C4-2B (cell line): ENCODE data around the gene CD86.

ENCODE experiments used
- ZFX ChIP-seq: fragments of 450-650 bp; IDR thresholded peaks from 2 replicates; pipeline ENCODE4 v1.6.1; 2017
- TF ChIP-seq, protein P1 (sequence below): fragments of 450-650 bp; conservative IDR thresholded peaks from 2 replicates; pipeline ENCODE4 v1.5.1; 2017; ENCODE audit warnings: mild to moderate bottlenecking

DNA sequence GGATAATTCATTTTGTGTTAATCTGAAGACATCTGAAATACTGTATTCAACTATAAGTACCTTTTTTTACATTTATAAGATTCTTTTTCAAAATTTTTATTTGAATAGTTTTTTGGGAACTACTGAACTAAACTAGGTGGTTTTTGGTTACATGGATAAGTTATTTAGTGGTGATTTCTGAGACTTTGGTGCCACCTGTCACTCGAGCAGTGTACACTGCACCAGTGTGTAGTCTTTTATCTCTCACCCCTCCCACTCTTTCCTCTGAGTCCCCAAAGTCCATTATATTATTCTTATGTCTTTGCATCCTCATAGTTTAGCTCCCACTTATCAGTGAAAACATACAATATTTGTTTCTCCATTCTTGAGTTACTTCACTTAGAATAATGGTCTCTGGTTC, 57.6 kb downstream of the CD86 start:
- TF ChIP-seq, protein P1, sequence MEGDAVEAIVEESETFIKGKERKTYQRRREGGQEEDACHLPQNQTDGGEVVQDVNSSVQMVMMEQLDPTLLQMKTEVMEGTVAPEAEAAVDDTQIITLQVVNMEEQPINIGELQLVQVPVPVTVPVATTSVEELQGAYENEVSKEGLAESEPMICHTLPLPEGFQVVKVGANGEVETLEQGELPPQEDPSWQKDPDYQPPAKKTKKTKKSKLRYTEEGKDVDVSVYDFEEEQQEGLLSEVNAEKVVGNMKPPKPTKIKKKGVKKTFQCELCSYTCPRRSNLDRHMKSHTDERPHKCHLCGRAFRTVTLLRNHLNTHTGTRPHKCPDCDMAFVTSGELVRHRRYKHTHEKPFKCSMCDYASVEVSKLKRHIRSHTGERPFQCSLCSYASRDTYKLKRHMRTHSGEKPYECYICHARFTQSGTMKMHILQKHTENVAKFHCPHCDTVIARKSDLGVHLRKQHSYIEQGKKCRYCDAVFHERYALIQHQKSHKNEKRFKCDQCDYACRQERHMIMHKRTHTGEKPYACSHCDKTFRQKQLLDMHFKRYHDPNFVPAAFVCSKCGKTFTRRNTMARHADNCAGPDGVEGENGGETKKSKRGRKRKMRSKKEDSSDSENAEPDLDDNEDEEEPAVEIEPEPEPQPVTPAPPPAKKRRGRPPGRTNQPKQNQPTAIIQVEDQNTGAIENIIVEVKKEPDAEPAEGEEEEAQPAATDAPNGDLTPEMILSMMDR = peak; percentile 28
- no peak for TF ChIP-seq ZFX
